Ascending aorta (tissue), 2 donors: ENCODE data around the gene CDH23. TPM values are rescaled to one million over a fixed set of nuclear protein-coding genes. Genes with fewer than 3 reads are reported as not detected.

ENCODE experiments used
- DNase-seq, 2 donors: peaks; one replicate each; pipeline ENCODE4 v3.0.0-alpha.2; 2019; ENCODE audit warnings: low spot score in 2 of 2
- H3K27ac ChIP-seq, 2 donors: fragments of 200-600 bp; sonication (generic); one replicate each; pipeline ENCODE4 v1.5.1; 2016 to 2017; ENCODE audit warnings: mild to moderate bottlenecking in 1 of 2
- H3K27me3 ChIP-seq: fragments of 200-600 bp; sonication (generic); one replicate; pipeline ENCODE4 v1.5.1; 2017
- H3K36me3 ChIP-seq, 2 donors: fragments of 200-600 bp; sonication (generic); one replicate each; pipeline ENCODE4 v1.5.1; 2016
- H3K4me1 ChIP-seq, 2 donors: fragments of 200-600 bp; sonication (generic); one replicate each; pipeline ENCODE4 v1.5.1; 2016 to 2017; ENCODE audit warnings: mild to moderate bottlenecking in 1 of 2
- H3K4me3 ChIP-seq, 2 donors: fragments of 200-600 bp; sonication (generic); one replicate each; pipeline ENCODE4 v1.5.1; 2016 to 2017; ENCODE audit warnings: mild to moderate bottlenecking in 1 of 2
- H3K9me3 ChIP-seq, 2 donors: fragments of 200-600 bp; sonication (generic); one replicate each; pipeline ENCODE4 v1.5.1; 2016
- CTCF ChIP-seq, 3 experiments: fragments of 200-600 bp in 2 of 3; fragments of 450-650 bp in 1 of 3; sonication (generic) in 2 of 3; IDR thresholded peaks; one replicate each; pipeline ENCODE4 v1.5.1; 2016 to 2019; ENCODE audit warnings: antibody characterized with exemption in 3 of 3, mild to moderate bottlenecking in 1 of 3, moderate library complexity in 1 of 3
- intact Hi-C: fragments of 100-400 bp; cut with DNase I; formaldehyde crosslinking; loops from one replicate; pipeline ENCODE4 v1.15.1; 2023
- total RNA-seq: library from RNA; depleted of rRNA; stranded (reverse); fragments of >200 nt; gene quantifications from one replicate; pipeline ENCODE4 v1.1.0, GENCODE V29; 2016

The CDH23 gene
- total RNA-seq, 1 donor from 2014 or later = 40.9 TPM

DNA sequence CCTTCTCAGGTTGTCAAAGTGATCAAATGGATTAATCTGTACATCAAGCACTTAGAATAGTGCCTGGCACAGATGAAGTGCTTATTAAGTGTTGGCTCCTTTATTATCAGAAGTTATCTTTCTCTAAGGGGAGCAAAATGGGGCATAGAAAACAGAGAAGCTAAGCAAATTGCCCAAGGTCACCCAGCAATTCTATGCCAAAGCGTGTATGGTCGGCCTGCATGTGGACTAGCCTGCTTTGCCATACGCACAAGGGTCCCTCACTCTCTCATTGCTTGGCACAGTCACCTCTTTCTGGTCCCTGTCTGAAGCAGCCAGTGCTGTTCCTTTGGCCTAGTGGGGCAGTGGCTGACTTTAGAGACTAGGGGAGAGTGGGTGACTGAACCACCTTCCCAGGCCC is 45.3 kb downstream of the CDH23 start:
- no peaks in the 10 kb centered on the region for H3K4me1 ChIP-seq
- intact Hi-C loops = no loop called here
- no peak overlapping the region for H3K4me3 ChIP-seq
- no peak for TF ChIP-seq CTCF (IDR thresholded peaks at IDR 0.05)
- H3K27me3 ChIP-seq = no peaks in the 10 kb centered on the region
- no peaks in the 10 kb centered on the region for H3K9me3 ChIP-seq
- no peak for DNase-seq
- H3K27ac ChIP-seq = no peak overlapping the region
- H3K36me3 ChIP-seq = no peaks in the 10 kb centered on the region

DNA sequence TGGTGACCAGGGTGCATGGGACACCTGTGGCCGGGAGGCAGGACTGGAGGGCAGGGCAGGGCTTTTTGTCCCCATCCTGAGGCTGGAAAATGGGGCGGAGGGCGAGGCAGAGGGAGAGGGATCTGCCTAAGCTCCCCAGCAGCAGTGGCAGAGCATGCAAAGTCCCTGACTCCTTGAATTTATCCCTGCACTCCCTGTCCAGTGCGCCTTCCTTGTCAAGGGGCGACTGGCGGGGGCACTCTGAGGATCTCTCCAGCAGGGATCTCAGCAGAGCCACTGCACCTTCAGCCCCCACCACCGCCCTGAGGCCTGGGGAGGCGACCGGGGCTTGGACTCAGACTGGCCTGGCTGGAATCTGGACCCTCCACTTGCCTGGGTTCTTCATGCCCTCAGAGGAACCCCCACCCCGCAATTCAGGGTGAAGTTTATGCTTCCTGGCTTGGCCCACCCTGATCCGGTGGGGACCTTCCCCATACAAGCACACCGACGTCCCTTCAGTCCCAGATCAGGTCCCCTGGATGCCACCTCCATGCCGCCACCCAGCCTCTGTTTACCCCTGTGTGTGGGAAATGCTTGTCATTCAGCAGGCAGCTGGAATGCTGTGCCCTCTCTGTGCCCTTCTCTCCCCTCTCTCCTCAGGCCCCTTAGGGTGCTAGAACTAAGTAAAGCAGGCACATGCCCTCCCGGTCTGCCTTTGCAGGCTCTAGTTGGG is 46.3 kb downstream of the CDH23 start:
- H3K4me1 ChIP-seq = no peaks in the 10 kb centered on the region
- H3K27ac ChIP-seq = no peak overlapping the region
- H3K9me3 ChIP-seq = no peaks in the 10 kb centered on the region
- intact Hi-C loops = no loop called here
- H3K27me3 ChIP-seq = no peaks in the 10 kb centered on the region
- DNase-seq = no peak
- H3K36me3 ChIP-seq = no peaks in the 10 kb centered on the region
- H3K4me3 ChIP-seq = no peak overlapping the region
- no peak for TF ChIP-seq CTCF (IDR thresholded peaks at IDR 0.05)

DNA sequence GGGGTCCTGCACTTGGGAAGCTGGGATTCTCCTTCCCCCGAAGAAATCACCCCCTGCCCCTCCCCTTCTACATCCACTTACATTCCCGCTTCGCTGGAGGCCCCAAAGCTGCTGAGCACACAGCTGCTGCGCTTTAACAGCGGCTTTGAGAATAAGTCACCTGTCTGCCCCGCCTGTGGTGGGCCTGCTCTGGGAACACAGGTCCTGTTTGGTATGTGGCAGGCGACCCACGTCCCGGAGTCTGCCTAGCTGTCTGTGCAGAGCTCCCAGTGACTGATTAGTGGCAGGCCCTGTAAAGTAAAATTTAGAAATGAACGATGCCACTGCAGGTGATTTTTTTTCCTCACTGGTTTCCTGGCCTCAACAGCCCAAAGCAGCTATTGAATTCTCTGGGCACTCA is 47.0 kb downstream of the CDH23 start:
- no peak for TF ChIP-seq CTCF (IDR thresholded peaks at IDR 0.05)
- no peaks in the 10 kb centered on the region for H3K27me3 ChIP-seq
- no peaks in the 10 kb centered on the region for H3K4me1 ChIP-seq
- no peak overlapping the region for H3K4me3 ChIP-seq
- intact Hi-C loops = no loop called here
- H3K36me3 ChIP-seq = no peaks in the 10 kb centered on the region
- H3K27ac ChIP-seq = no peak overlapping the region
- H3K9me3 ChIP-seq = no peaks in the 10 kb centered on the region
- DNase-seq = no peak

DNA sequence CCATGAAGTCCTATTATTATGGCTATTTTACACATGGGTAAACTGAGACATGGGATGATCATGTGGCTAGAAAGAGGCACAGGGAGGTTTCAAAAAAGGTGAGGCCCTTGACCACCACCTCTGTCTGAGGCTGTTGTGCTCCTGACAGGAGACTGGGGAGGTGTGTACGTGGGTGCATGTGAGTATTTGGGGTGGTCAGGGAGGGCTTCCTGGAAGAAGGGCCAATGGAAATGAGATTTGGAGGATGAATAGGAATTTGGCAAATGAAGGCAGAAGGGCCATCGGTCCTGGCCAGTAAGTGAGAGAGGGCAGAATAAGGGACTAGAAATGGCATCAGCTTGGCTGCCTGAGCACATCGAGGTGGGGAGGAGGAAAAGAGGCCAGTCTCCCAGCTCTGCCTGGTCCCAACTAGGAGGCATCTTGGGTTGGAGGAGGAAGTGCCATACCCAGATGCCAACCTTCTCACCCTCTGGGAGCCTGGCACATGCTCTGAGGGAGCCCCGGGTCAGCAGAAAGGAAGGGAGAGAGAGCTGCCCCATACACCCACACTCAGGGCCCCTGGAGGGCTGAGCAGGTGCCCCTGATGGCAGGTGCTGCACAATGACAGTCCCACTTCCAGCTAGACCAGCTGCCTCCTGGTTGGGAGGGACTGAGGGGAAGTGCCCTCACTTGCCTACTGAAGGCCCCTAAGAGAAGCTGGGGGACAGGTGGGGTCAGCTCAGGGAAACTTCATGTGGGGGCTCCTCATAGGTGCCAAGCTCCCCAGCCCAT is 47.7 kb downstream of the CDH23 start:
- Histone ChIP-seq H3K9me3 (no peaks in the 10 kb centered on the region), H3K4me1 (no peaks in the 10 kb centered on the region), H3K36me3 (no peaks in the 10 kb centered on the region), H3K27ac (no peak overlapping the region), H3K27me3 (no peaks in the 10 kb centered on the region), H3K4me3 (no peak overlapping the region)
- intact Hi-C loops = no loop called here
- DNase-seq = no peak
- TF ChIP-seq CTCF (IDR thresholded peaks at IDR 0.05) = no peak

DNA sequence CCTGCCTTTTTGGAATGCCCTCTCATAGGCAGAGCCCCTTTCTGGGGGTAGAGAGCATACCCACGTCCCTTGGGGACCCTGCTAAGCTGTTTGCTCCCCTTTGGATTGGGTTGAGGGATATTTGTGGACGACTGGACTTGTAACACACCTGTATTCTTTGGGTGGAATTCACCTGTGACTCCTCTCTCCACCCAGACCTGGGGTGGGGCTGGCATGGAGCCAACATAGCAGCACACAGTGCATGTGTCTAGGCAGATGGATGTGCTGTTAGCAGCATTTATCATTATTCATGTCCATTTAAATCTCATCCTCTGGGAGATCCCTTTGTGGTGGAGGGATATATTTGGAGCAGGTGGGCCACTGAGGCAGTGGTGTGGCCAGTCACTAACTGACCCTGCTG is 51.0 kb downstream of the CDH23 start:
- H3K27ac ChIP-seq = no peak overlapping the region
- intact Hi-C loops = no loop called here
- no peaks in the 10 kb centered on the region for H3K9me3 ChIP-seq

More for the DNA sequence above, 51.0 kb downstream of the CDH23 start:
- Histone ChIP-seq H3K4me1 (no peaks in the 10 kb centered on the region), H3K4me3 (no peak overlapping the region), H3K27me3 (no peaks in the 10 kb centered on the region), H3K36me3 (no peaks in the 10 kb centered on the region)
- no peak for TF ChIP-seq CTCF (IDR thresholded peaks at IDR 0.05)
- DNase-seq = no peak
